ENCODE results near the gene ZSWIM1. TPM values are rescaled to one million over a fixed set of nuclear protein-coding genes. Genes with fewer than 3 reads are reported as not detected.
"Not testable (repeated sequence)": the region's sequence is repeated elsewhere in the genome, so short reads cannot be mapped to it uniquely, and the experiment has no call there.

ZSWIM1 gene
- total and polyA plus RNA-seq, 7 donors = 3.5 to 10.0 (median 6.1) TPM

DNA sequence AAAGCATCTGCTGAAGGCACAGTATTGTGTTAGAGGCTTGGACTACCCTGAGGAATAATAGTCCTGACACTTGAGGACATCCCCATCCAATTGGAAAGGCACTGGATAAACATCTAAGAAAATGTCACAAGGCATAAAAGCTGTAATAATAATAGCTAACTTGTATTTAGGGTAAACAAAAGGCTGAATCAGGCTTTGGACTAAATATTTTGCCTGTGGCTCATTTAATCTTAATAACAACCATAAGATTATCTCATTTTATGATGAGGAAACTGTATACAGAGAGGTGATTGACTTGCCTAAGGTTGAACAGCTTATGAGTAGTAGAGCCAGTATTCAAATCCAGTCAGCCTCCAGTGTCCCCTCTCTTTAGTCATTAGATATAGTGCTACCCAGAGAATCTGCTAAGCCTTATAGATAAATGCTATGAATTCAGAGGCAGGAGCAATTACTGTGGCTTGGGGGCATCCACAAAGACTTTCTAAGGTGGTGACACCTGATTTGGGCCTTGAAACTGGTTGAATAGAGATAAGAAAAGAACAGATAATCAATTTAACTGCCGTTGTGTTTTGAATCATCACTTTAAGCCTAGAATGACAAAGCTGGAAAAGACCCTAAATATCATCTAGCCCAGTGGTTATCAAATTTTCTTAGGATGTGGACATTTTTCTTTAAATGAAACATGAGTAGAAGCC, 7.5 kb upstream of the ZSWIM1 start:
- Histone ChIP-seq H3K4me3 (no peak overlapping the region), H3K36me3 (ENCODE audit: insufficient read depth in 1 of 2, low read depth in 1 of 2) (peaks cover 0 to 20% of the 10 kb centered on the region in 2 donors), H3K27me3 (ENCODE audit: insufficient read depth in 3 of 3, low read length in 2 of 3) (no peaks in the 10 kb centered on the region), H3K9me3 (no peaks in the 10 kb centered on the region), H3K27ac (no peak overlapping the region), H3K4me1 (no peaks in the 10 kb centered on the region)
- ATAC-seq (no peak), DNase-seq (no peak)
- intact Hi-C loops (cut with DNase I) = no loop called here
- WGBS, 3 donors = 77 to 90% (median 81%) methylated on average over 1 of the region's 1 CpG
- TF ChIP-seq, protein P1, sequence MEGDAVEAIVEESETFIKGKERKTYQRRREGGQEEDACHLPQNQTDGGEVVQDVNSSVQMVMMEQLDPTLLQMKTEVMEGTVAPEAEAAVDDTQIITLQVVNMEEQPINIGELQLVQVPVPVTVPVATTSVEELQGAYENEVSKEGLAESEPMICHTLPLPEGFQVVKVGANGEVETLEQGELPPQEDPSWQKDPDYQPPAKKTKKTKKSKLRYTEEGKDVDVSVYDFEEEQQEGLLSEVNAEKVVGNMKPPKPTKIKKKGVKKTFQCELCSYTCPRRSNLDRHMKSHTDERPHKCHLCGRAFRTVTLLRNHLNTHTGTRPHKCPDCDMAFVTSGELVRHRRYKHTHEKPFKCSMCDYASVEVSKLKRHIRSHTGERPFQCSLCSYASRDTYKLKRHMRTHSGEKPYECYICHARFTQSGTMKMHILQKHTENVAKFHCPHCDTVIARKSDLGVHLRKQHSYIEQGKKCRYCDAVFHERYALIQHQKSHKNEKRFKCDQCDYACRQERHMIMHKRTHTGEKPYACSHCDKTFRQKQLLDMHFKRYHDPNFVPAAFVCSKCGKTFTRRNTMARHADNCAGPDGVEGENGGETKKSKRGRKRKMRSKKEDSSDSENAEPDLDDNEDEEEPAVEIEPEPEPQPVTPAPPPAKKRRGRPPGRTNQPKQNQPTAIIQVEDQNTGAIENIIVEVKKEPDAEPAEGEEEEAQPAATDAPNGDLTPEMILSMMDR (IDR thresholded peaks at IDR 0.05) = no peak

GRCh38 chr20:45874104-45874481, 6.9 kb upstream of the ZSWIM1 start:
- H3K27ac ChIP-seq; H3K4me1 ChIP-seq; DNase-seq; H3K9me3 ChIP-seq; H3K27me3 ChIP-seq (ENCODE audit: insufficient read depth in 3 of 3, low read length in 2 of 3); ATAC-seq; H3K4me3 ChIP-seq; intact Hi-C loops (cut with DNase I): not testable (repeated sequence)
- peaks cover 0 to 25% of the 10 kb centered on the region in 2 donors for H3K36me3 ChIP-seq (ENCODE audit: insufficient read depth in 1 of 2, low read depth in 1 of 2)
- 89 to 95% (median 91%) methylated on average over 10 of the region's 10 CpGs for WGBS, 3 donors

DNA sequence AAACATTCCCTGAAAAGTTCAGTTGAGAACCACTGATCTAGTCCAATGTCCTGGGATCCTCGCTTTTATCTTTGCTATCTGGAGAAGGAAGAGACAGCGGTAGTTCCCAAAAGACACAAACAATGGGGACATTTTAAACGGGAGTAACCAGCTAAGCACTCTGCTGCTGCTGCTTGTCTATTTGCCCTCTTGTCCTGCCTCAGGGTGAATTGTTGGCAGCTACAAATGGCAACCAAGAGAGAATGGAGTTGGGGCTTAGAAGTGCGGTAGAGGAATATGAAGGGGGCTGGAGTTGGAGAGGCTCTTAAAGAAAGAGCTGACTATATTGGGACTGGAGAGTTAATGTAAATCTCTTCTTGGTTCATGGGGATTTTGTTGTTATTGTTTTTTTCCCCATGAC, 6.5 kb upstream of the ZSWIM1 start:
- ATAC-seq = no peak

GRCh38 chr20:45878076-45878761, 2.8 kb upstream of the ZSWIM1 start:
- WGBS, 3 donors = 72 to 79% (median 75%) methylated on average over 13 of the region's 13 CpGs
- Histone ChIP-seq H3K27me3 (ENCODE audit: insufficient read depth in 3 of 3, low read length in 2 of 3) (no peaks in the 10 kb centered on the region), H3K9me3 (no peaks in the 10 kb centered on the region), H3K36me3 (ENCODE audit: insufficient read depth in 1 of 2, low read depth in 1 of 2) (peaks cover 0 to 40% of the 10 kb centered on the region in 2 donors), H3K27ac (no peak overlapping the region), H3K4me1 (peaks cover 8% of the 10 kb centered on the region), H3K4me3 (no peak overlapping the region)
- intact Hi-C loops (cut with DNase I) = loop anchor here in 1 of 2 donors (5.0 kb wide), 1 partner anchor 36 kb away; no protein-coding TSS in a partner anchor
- TF ChIP-seq, protein P1 (IDR thresholded peaks at IDR 0.05) = no peak
- ATAC-seq = no peak
- no peak for DNase-seq

More for the DNA sequence above, 6.5 kb upstream of the ZSWIM1 start:
- WGBS, 3 donors = 77 to 81% (median 78%) methylated on average over 4 of the region's 4 CpGs
- Histone ChIP-seq H3K27me3 (ENCODE audit: insufficient read depth in 3 of 3, low read length in 2 of 3) (no peaks in the 10 kb centered on the region), H3K4me3 (no peak overlapping the region), H3K4me1 (no peaks in the 10 kb centered on the region), H3K27ac (no peak overlapping the region), H3K36me3 (ENCODE audit: insufficient read depth in 1 of 2, low read depth in 1 of 2) (peaks cover 0 to 28% of the 10 kb centered on the region in 2 donors), H3K9me3 (no peaks in the 10 kb centered on the region)
- intact Hi-C loops (cut with DNase I) = no loop called here
- TF ChIP-seq, protein P1 (IDR thresholded peaks at IDR 0.05) = no peak
- DNase-seq = no peak

DNA sequence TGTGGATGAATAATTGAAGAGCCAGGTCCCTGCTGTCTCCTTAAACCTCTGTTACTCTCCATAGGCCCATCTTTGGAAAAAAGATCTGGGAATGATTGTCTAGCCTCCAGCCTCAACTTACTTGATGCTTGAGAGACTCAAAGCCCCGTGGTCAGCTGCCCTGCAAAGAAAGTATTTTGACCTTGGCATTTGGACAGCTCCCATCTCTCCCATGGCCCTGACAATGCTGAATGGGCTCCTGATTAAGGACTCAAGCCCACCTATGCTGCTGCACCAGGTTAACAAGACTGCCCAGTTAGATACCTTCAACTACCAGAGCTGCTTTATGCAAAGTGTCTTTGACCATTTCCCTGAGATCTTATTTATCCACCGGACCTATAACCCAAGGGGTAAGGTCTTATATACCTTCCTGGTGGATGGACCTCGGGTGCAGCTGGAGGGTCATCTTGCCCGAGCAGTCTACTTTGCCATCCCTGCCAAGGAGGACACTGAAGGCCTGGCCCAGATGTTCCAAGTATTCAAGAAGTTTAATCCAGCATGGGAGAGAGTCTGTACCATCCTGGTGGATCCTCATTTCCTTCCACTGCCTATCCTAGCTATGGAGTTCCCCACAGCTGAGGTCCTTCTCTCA, 1.6 kb downstream of the ZSWIM1 start:
- H3K4me1 ChIP-seq = peaks cover 18% of the 10 kb centered on the region
- no peak for DNase-seq
- H3K4me3 ChIP-seq = no peak overlapping the region
- peaks cover 0 to 59% of the 10 kb centered on the region in 2 donors for H3K36me3 ChIP-seq (ENCODE audit: insufficient read depth in 1 of 2, low read depth in 1 of 2)
- ATAC-seq = no peak
- H3K27me3 ChIP-seq (ENCODE audit: insufficient read depth in 3 of 3, low read length in 2 of 3) = no peaks in the 10 kb centered on the region
- H3K9me3 ChIP-seq = no peaks in the 10 kb centered on the region
- no peak overlapping the region for H3K27ac ChIP-seq
- 54 to 77% (median 60%) methylated on average over 4 of the region's 4 CpGs for WGBS, 3 donors
- TF ChIP-seq, protein P1 (IDR thresholded peaks at IDR 0.05) = no peak
- intact Hi-C loops (cut with DNase I) = no loop called here

Data from psoas muscle (tissue), 8 donors.